GM21723 (cell line): ENCODE results near the gene STK36.

ENCODE experiments used
- ATAC-seq: cut with Tn5 transposase; IDR thresholded peaks from one replicate; pipeline ENCODE4 v1.9.1; 2021; ENCODE audit warnings: mild to moderate bottlenecking, moderate library complexity; ENCODE audit not compliant: unreplicated experiment

The STK36 gene

GRCh38 chr2:218671654-218672566 lies at the start of gene STK36, which contains the start of gene RNF25:
Gene STK36, plus strand, starts transcription at chr2:218672086. Its CDS starts 744 bp downstream, at chr2:218672830.
Gene RNF25, minus strand, starts transcription at chr2:218672002. Its CDS starts 32 bp downstream, at chr2:218671970.
- peak; percentile 97 for ATAC-seq

DNA sequence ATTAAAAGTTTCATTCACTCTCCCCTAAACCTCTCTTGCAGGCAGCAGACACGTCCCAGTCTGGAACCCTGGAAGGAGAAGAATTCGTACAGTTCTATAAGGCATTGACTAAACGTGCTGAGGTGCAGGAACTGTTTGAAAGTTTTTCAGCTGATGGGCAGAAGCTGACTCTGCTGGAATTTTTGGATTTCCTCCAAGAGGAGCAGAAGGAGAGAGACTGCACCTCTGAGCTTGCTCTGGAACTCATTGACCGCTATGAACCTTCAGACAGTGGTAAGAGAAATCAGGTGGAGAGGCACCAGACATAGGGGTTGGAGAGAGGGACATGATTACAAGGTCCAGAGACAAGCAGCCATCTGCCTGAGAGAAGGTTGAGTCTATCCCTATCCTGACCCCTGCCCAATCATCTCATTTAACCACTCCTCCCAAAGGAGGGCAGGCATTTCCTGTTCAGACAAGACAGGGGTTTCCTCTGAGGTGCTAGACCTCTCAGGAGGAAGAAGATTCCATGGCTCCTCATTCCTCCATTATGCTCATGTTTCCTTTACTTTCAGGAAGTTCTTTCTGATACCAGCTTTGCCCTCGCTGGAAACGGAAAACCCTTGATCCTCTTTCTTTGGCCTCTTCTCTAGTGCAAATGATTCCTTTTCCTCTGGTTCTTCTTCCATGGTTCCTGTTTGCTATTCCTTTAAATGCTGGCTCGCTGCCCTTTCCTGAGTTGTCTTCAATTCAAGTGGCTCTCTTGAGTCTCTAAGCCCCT lies 49.1 kb upstream of the STK36 start:
- no peak for ATAC-seq

GRCh38 chr2:218623366-218623705 lies 48.5 kb upstream of the STK36 start:
- no peak for ATAC-seq

DNA sequence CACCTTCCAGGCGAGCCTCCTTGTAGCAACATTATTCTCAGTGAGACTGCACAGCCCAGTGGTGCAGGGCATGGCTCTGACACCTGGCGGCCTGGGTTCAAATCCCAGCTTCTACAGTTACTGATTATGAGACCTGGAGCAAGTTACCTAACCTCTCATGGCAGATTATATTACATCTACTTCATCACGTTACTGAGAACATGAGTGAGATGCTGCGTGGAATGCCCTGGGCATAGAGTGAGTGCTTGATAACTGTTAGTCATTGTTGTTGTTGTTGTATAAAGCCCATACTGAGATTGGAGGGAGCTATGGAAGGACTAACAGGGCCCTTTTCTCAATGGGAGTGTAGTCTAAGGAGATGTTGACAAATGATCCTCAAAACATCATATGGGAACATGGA lies 45.5 kb upstream of the STK36 start:
- ATAC-seq = no peak

DNA sequence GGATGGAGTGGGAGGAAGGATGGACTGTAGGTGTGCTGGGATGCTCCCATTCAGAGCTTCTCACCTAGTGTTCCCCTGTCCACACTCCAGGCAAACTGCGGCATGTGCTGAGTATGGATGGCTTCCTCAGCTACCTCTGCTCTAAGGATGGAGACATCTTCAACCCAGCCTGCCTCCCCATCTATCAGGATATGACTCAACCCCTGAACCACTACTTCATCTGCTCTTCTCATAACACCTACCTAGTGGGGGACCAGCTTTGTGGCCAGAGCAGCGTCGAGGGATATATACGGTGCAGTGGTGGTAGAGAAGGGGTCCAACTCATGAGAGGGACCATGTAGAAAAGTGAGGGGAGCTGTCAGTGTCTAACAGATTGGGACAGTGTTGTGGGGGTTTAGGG lies 43.9 kb upstream of the STK36 start:
- no peak for ATAC-seq

GRCh38 chr2:218631837-218632236 lies 40.0 kb upstream of the STK36 start:
- no peak for ATAC-seq

DNA sequence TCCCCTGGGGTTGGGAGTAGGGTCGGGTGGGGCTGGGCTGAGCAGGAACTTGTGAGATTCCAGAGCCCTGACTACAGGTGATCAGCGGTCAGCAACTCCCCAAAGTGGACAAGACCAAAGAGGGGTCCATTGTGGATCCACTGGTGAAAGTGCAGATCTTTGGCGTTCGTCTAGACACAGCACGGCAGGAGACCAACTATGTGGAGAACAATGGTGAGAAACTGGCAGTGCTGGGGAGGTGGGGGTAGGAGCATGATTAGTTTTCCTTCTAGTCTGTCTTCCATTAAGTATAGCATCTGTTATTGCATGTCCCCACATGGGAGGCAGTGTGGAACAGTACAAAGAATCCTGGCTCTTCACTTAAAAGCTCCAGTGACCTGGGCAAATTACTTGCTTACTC lies 36.2 kb upstream of the STK36 start:
- ATAC-seq = no peak

DNA sequence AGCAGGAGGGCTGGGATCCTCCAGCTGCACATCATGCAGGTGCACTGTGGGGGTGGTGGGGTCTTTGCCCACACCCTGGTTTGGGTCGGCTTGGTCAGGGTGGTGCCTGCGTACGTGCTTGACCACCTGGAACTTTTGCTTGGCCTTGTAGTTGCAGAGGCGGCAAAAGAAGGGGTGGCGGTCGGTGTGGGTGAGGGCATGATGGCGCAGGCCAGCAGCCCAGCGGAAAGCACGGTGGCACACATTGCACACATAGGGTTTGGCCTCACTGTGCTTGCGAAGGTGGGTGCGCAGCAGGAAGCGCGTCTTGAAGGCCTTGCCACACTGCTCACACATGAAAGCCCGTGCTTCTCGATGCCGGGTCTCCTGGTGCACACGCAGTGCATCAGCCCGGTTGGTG lies 33.5 kb upstream of the STK36 start:
- ATAC-seq = no peak

- ATAC-seq = no peak
Measured at GRCh38 chr2:218642121-218642656, 29.7 kb upstream of the STK36 start.

GRCh38 chr2:218642786-218643185 lies 29.1 kb upstream of the STK36 start:
- no peak for ATAC-seq

DNA sequence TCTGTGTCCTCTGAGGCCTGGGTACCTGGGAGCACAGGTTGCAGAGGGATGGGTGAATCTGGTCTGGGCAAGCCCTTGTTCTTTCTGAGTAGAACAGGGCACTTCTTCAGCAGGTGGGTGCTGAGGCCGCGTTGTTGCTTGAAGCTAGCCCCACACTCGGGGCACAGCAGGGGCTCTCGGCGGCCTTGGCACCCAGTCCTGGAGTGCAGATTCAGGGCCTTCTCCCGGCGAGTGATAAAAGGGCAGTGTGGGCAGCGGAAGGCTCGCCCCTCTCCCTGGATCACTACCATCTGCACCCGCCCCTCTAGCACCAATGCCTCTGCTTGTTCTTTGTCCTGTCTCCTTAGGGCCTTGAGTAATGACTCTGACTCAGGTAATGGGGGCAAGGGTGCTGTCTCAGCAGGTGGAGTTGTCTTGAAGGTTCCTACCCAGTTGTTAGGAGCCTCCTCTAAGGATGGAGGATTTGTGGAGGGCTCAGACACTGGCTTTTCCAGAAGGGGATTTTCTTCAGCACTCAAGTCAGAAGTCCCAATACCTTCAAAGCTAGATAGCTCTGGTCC lies 28.1 kb upstream of the STK36 start:
- ATAC-seq = no peak

DNA sequence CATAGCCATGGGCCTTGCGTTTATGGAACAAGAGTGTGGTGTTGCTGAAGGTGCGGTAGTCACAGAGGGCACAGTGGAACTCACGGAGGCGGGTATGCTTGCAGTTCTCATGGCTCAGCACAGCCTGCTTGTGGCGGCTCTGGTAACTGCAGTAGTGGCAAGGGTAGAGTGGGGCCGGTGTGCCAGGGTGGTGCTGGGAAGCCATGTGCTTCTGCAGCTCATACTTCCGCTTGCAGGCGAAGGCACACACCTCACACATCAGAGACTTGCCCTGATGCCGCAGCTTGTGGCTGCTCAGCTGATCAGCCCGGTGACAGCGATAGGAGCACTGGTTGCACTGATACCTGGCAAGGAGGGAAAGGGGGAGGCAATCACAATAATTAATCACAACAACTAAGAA lies 27.2 kb upstream of the STK36 start:
- ATAC-seq = no peak

GRCh38 chr2:218645126-218645525 lies 26.8 kb upstream of the STK36 start:
- ATAC-seq = no peak

DNA sequence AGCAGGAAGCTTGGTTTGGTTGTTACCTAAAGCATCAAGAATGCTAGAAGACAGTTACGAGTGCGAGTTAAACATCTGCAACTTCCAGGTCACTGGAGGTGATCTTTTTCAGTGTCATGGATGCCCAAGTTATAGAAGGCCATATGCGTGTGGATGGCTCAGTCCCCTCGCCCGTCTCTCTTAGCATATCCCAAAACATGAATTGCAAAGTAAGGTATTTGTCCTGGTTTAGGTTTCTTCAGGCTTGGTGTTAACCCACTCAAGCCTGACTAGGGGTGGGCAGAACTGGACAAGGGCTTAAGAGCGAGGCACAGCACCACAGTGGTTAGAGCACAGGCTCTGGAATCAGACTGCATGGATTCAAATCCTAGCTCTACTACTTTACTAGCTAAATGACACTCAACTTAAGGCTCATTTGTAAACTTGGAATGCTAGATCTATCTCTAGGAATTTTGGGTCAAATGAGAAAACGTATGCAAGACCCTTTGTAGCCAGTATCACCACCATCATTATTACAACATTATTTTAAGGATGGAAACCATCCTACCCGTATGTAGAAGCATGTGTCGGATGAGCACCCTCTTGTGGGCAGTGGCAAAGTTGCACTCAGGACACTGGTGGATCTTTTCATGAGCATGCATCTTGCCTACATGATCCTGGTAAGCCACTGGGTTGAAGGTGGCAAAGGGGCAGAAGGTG lies 23.6 kb upstream of the STK36 start:
- no peak for ATAC-seq

GRCh38 chr2:218648787-218649100 lies 23.1 kb upstream of the STK36 start:
- no peak for ATAC-seq

- no peak for ATAC-seq
Measured at GRCh38 chr2:218655751-218656150, 16.1 kb upstream of the STK36 start.

DNA sequence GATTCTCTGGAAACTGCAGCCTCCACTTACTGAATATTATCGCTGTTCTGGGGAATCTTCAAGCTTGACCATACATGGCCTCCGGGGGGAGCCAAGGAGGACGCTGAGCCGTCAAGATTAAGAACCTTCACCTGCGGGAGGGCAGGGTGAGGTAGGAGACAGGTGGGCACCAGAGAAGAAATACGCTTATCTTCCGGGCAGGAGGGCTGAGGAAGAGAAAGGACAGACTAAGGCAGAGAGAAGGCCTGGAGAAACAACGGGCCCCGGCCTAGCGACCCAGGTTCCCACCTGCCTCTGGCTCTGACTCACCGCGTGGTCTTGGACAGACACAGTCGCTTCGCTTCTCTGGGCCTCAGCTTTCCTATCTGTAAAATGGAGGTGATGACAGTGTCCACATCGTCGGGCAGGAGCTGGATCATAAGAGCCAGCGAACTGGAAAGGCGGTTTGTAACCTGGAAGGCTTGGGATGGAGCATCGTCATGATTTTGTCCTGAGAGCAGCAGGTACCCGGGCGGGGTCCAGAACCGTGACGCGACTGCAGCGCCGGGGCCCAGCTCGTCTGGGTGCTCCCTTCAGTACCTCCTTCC lies 13.1 kb upstream of the STK36 start:
- peak; percentile 50 for ATAC-seq

GRCh38 chr2:218659258-218659987 lies 12.5 kb upstream of the STK36 start, which contains the start of the genes BCS1L and ZNF142:
Gene BCS1L, plus strand, starts transcription at chr2:218659683. Its CDS starts 1,305 bp downstream, at chr2:218660988.
Gene ZNF142, minus strand, starts transcription at chr2:218659623. Its CDS starts 3,194 bp downstream, at chr2:218656429.
- ATAC-seq = peak; percentile 95

- no peak for ATAC-seq
Measured at GRCh38 chr2:218659988-218660358, 11.9 kb upstream of the STK36 start.

DNA sequence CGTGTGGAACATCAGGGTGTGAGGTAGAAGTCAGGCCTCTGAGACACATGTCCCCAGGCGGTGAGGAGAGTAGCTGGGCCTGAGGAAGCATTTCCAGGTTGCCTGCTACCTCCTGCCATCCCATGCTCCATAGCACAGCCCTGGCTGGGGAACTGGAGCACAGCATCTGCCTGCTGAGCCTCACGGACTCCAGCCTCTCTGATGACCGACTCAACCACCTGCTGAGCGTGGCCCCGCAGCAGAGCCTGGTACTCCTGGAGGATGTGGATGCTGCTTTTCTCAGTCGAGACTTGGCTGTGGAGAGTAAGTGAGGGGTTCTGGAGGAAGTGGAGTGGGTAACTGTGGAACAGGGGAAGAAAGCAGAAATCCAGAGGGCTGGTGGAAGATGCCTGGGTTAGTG lies 9.5 kb upstream of the STK36 start:
- ATAC-seq = no peak
